B cell (primary cell): ENCODE results near the gene EXOC6.

Source experiments
- EZH2 ChIP-seq: IDR thresholded peaks from 2 replicates; pipeline ENCODE4 v1.6.1; 2012; ENCODE audit warnings: borderline replicate concordance, low read depth, mild to moderate bottlenecking, moderate library complexity, low read length; ENCODE audit not compliant: insufficient read depth, poor library complexity, severe bottlenecking
- TF ChIP-seq, protein P1 (sequence below): fragments of 200-600 bp; IDR thresholded peaks from one replicate; pipeline ENCODE4 v1.8.0; 2022; ENCODE audit warnings: antibody characterized with exemption, mild to moderate bottlenecking

DNA sequence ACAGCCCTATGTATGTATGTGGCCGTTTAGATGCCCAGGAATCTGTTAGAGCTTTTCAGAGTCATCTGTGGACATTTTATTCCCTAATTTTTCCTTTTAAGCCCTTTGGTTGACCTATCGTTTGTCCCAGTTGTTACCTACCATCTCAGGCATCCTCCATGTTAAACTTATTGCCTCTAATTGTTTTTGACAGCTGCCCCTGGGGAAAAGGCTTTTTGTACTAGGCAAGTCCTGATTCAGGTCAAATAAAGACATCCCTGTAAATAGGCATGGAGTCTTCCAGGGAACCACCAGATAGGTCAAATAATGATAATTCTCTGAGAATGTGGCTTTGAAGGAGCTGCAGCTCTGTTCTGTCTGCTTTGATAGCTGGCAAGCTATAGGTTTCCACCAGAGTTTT, 124.6 kb downstream of the EXOC6 start:
- no peak for TF ChIP-seq EZH2
- TF ChIP-seq, protein P1, sequence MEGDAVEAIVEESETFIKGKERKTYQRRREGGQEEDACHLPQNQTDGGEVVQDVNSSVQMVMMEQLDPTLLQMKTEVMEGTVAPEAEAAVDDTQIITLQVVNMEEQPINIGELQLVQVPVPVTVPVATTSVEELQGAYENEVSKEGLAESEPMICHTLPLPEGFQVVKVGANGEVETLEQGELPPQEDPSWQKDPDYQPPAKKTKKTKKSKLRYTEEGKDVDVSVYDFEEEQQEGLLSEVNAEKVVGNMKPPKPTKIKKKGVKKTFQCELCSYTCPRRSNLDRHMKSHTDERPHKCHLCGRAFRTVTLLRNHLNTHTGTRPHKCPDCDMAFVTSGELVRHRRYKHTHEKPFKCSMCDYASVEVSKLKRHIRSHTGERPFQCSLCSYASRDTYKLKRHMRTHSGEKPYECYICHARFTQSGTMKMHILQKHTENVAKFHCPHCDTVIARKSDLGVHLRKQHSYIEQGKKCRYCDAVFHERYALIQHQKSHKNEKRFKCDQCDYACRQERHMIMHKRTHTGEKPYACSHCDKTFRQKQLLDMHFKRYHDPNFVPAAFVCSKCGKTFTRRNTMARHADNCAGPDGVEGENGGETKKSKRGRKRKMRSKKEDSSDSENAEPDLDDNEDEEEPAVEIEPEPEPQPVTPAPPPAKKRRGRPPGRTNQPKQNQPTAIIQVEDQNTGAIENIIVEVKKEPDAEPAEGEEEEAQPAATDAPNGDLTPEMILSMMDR = no peak
